OCI-LY1 (cell line): ENCODE results near the gene NODAL.

Experiments
- H2AFZ ChIP-seq: fragments of 200-600 bp; sonication (generic), shearing (Covaris generic); 2 replicates; pipeline ENCODE4 v1.6.0; 2014; ENCODE audit warnings: antibody characterized with exemption, mild to moderate bottlenecking, low read length
- H3F3A ChIP-seq: fragments of 200-600 bp; sonication (generic), shearing (Covaris generic); 2 replicates; pipeline ENCODE4 v1.6.0; 2014; ENCODE audit warnings: mild to moderate bottlenecking, antibody characterized with exemption, low read length, moderate library complexity; ENCODE audit not compliant: insufficient read depth
- H3K27ac ChIP-seq: fragments of 200-600 bp; sonication (generic); 2 replicates; pipeline ENCODE4 v1.5.1; 2014; ENCODE audit warnings: low read length, mixed run types, mild to moderate bottlenecking, low read depth; ENCODE audit not compliant: poor library complexity, severe bottlenecking
- H3K27me3 ChIP-seq: fragments of 200-600 bp; sonication (generic); 2 replicates; pipeline ENCODE4 v1.6.0; 2014; ENCODE audit warnings: antibody characterized with exemption, mild to moderate bottlenecking, low read length, moderate library complexity; ENCODE audit not compliant: insufficient read depth
- H3K36me3 ChIP-seq: fragments of 200-600 bp; sonication (generic); 2 replicates; pipeline ENCODE4 v1.6.1; 2014; ENCODE audit warnings: mild to moderate bottlenecking, antibody characterized with exemption, low read length, moderate library complexity, mixed read lengths; ENCODE audit not compliant: insufficient read depth
- H3K4me1 ChIP-seq: fragments of 200-600 bp; sonication (generic); 2 replicates; pipeline ENCODE4 v1.5.1; 2014; ENCODE audit warnings: mild to moderate bottlenecking, low read length, moderate library complexity; ENCODE audit not compliant: insufficient read depth, severe bottlenecking
- H3K4me2 ChIP-seq: fragments of 200-600 bp; sonication (generic), shearing (Covaris generic); 2 replicates; pipeline ENCODE4 v1.6.1; 2014; ENCODE audit warnings: low read length
- H3K4me3 ChIP-seq: fragments of 200-600 bp; sonication (generic); 2 replicates; pipeline ENCODE4 v1.5.1; 2014; ENCODE audit warnings: low read length, low read depth, mild to moderate bottlenecking, mixed read lengths; ENCODE audit not compliant: poor library complexity, severe bottlenecking
- H3K79me2 ChIP-seq: fragments of 200-600 bp; shearing (Covaris generic); 2 replicates; pipeline ENCODE4 v1.6.1; 2016; ENCODE audit warnings: mixed run types, low read length, mixed read lengths; ENCODE audit not compliant: insufficient read depth
- H3K9ac ChIP-seq: fragments of 200-600 bp; sonication (generic), shearing (Covaris generic); 2 replicates; pipeline ENCODE4 v1.6.1; 2014; ENCODE audit warnings: mild to moderate bottlenecking, low read length, mixed read lengths
- H3K9me2 ChIP-seq: fragments of 200-600 bp; sonication (generic), shearing (Covaris generic); 2 replicates; pipeline ENCODE4 v1.6.1; 2014; ENCODE audit warnings: low read depth, mild to moderate bottlenecking, low read length, mixed read lengths
- H3K9me3 ChIP-seq: fragments of 200-600 bp; shearing (Covaris generic); 2 replicates; pipeline ENCODE4 v1.6.1; 2014; ENCODE audit warnings: low read length, mixed read lengths
- H4K20me1 ChIP-seq: fragments of 200-600 bp; sonication (generic), shearing (Covaris generic); 2 replicates; pipeline ENCODE4 v1.6.0; 2016; ENCODE audit warnings: mild to moderate bottlenecking, low read length; ENCODE audit not compliant: insufficient read depth
- CTCF ChIP-seq: fragments of 200-600 bp; sonication (generic), shearing (Covaris generic); IDR thresholded peaks from 2 replicates; pipeline ENCODE4 v1.5.1; 2017; ENCODE audit warnings: mild to moderate bottlenecking, antibody characterized with exemption, low read length, moderate library complexity, mixed read lengths
- EZH2 ChIP-seq: fragments of 200-600 bp; sonication (generic), shearing (Covaris generic); IDR thresholded peaks from 2 replicates; pipeline ENCODE4 v1.8.0; 2017; ENCODE audit warnings: borderline replicate concordance, mixed run types, mild to moderate bottlenecking, antibody characterized with exemption, low read length, moderate library complexity, mixed read lengths

The NODAL gene

DNA sequence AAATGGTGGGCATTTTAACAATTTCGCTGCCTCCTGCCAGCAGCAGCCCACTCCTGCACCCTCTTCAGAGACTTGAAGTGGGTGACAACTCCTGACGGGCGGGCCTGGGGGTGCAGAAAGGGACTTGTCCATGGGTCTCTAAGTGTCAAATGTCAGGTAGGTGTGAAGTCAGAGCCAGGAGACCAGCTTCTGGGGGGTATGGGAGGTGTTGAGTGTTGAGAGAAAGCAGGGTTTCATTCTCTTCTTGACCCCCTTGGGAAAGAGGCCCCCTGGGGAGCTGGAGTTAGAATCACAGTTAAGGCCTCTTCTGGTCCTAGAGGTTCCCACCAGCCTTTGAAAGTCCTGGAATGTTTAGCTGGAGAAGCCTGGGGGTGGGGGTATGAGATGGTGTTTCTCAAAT lies 25.5 kb upstream of the NODAL start:
- Histone ChIP-seq H3K9ac (no peak overlapping the region), H3K4me3 (no peak overlapping the region), H3K36me3 (no peaks in the 10 kb centered on the region), H3F3A (no peaks in the 10 kb centered on the region), H3K27ac (no peak overlapping the region), H3K9me2 (no peaks in the 10 kb centered on the region), H3K4me1 (peaks cover 16% of the 10 kb centered on the region), H3K9me3 (no peaks in the 10 kb centered on the region), H4K20me1 (no peaks in the 10 kb centered on the region), H3K4me2 (no peak overlapping the region), H3K27me3 (peaks cover 3% of the 10 kb centered on the region; the same call in 1 of the 2 replicates), H2AFZ (no peak overlapping the region), H3K79me2 (no peaks in the 10 kb centered on the region)
- no peak for TF ChIP-seq EZH2
- no peak for TF ChIP-seq CTCF

- no peak overlapping the region for H3K4me2 ChIP-seq
- H3K4me1 ChIP-seq: peaks cover 16% of the 10 kb centered on the region
- peaks cover 3% of the 10 kb centered on the region; the same call in 1 of the 2 replicates for H3K27me3 ChIP-seq
- H3K79me2 ChIP-seq: no peaks in the 10 kb centered on the region
- H3K4me3 ChIP-seq: no peak overlapping the region
- no peaks in the 10 kb centered on the region for H3K9me3 ChIP-seq
- H3F3A ChIP-seq: no peaks in the 10 kb centered on the region
- H2AFZ ChIP-seq: no peak overlapping the region
- no peak overlapping the region for H3K27ac ChIP-seq
- no peaks in the 10 kb centered on the region for H3K9me2 ChIP-seq
- H4K20me1 ChIP-seq: no peaks in the 10 kb centered on the region
- H3K36me3 ChIP-seq: no peaks in the 10 kb centered on the region
- H3K9ac ChIP-seq: no peak overlapping the region
- no peak for TF ChIP-seq CTCF
- no peak for TF ChIP-seq EZH2
These were observed 24.4 kb upstream of the NODAL start for GRCh38 chr10:70465832-70466231.

GRCh38 chr10:70465278-70465677 lies 23.8 kb upstream of the NODAL start:
- Histone ChIP-seq H3K36me3 (no peaks in the 10 kb centered on the region), H3K79me2 (no peaks in the 10 kb centered on the region), H3K4me3 (no peak overlapping the region), H3K9ac (no peak overlapping the region), H2AFZ (no peak overlapping the region), H4K20me1 (no peaks in the 10 kb centered on the region), H3F3A (no peaks in the 10 kb centered on the region), H3K27me3 (peaks cover 3% of the 10 kb centered on the region; the same call in 1 of the 2 replicates), H3K9me3 (no peaks in the 10 kb centered on the region), H3K27ac (no peak overlapping the region), H3K4me1 (peaks cover 16% of the 10 kb centered on the region), H3K9me2 (no peaks in the 10 kb centered on the region), H3K4me2 (no peak overlapping the region)
- no peak for TF ChIP-seq CTCF
- TF ChIP-seq EZH2: no peak
